ENCODE measurements around the gene ITPKB. TPM values are rescaled to one million over a fixed set of nuclear protein-coding genes. Genes with fewer than 3 reads are reported as not detected.

The ITPKB gene
- polyA plus RNA-seq, 1 of the 3 experiments (the other 2 are of a cell fraction) = 2.4 TPM

- DNase-seq = no peak
- Histone ChIP-seq H2AFZ (ENCODE audit: low read depth) (no peak overlapping the region), H3F3A (replicated peaks; ENCODE audit: insufficient read depth) (no peaks in the 10 kb centered on the region), H3K27ac (ENCODE audit: low read depth in 2 of 2, low read length in 1 of 2) (no peak overlapping the region), H3K4me1 (ENCODE audit: control insufficient read depth in 1 of 2, insufficient read depth in 2 of 2, low read depth in 1 of 2, low read length in 1 of 2) (no peaks in the 10 kb centered on the region; a peak in 1 of 4 replicates), H4K20me1 (ENCODE audit: insufficient read depth) (no peaks in the 10 kb centered on the region), H3K36me3 (replicated peaks in 1 of 2; ENCODE audit: control insufficient read depth in 1 of 2, insufficient read depth in 2 of 2, low read length in 1 of 2) (no peaks in the 10 kb centered on the region), H3K9me3 (no peaks in the 10 kb centered on the region), H3K9ac (no peak overlapping the region), H3K9me2 (no peaks in the 10 kb centered on the region), H3K79me2 (ENCODE audit: insufficient read depth) (no peaks in the 10 kb centered on the region), H3K4me2 (no peak overlapping the region), H3K27me3 (ENCODE audit: insufficient read depth) (no peaks in the 10 kb centered on the region), H3K4me3 (ENCODE audit: low read depth in 2 of 2, low read length in 1 of 2) (no peak overlapping the region)
- no peak for TF ChIP-seq EP300 (IDR thresholded peaks at IDR 0.05; ENCODE audit: borderline replicate concordance in 1 of 2, low read depth in 1 of 2, low read length in 1 of 2)
- no peak for TF ChIP-seq POLR2AphosphoS5 (IDR thresholded peaks at IDR 0.05; ENCODE audit: low read depth, low read length)
- TF ChIP-seq FOSL2 (IDR thresholded peaks at IDR 0.05; ENCODE audit: borderline replicate concordance, low read depth) = no peak
- no peak for TF ChIP-seq CTCF (IDR thresholded peaks at IDR 0.05)
- no peak for TF ChIP-seq NFIC (IDR thresholded peaks at IDR 0.05; ENCODE audit: borderline replicate concordance)
- no peak for TF ChIP-seq RFX5 (IDR thresholded peaks at IDR 0.05; ENCODE audit: low read length)
- 71% methylated on average over 10 of the region's 10 CpGs for WGBS (ENCODE audit: low lambda C conversion rate)
- CTCF ChIA-PET = interaction anchor here (1.6 to 6.6 kb wide), 6 partner anchors 10 to 196 kb away, joined by 6 to 120 read pairs (median 11); partner anchors contain the start of gene STUM
- POLR2A ChIA-PET = no interaction called here
Measured at GRCh38 chr1:226631229-226632000, 107.7 kb downstream of the ITPKB start.

GRCh38 chr1:226630592-226630991 lies 108.5 kb downstream of the ITPKB start:
- Histone ChIP-seq H3K79me2 (ENCODE audit: insufficient read depth) (no peaks in the 10 kb centered on the region), H3K27me3 (ENCODE audit: insufficient read depth) (no peaks in the 10 kb centered on the region), H4K20me1 (ENCODE audit: insufficient read depth) (no peaks in the 10 kb centered on the region), H3K9me3 (no peaks in the 10 kb centered on the region), H3K9ac (no peak overlapping the region), H3F3A (replicated peaks; ENCODE audit: insufficient read depth) (no peaks in the 10 kb centered on the region), H3K4me3 (ENCODE audit: low read depth in 2 of 2, low read length in 1 of 2) (no peak overlapping the region), H3K4me1 (ENCODE audit: control insufficient read depth in 1 of 2, insufficient read depth in 2 of 2, low read depth in 1 of 2, low read length in 1 of 2) (no peaks in the 10 kb centered on the region; a peak in 1 of 4 replicates), H3K4me2 (no peak overlapping the region), H3K9me2 (no peaks in the 10 kb centered on the region), H3K36me3 (replicated peaks in 1 of 2; ENCODE audit: control insufficient read depth in 1 of 2, insufficient read depth in 2 of 2, low read length in 1 of 2) (no peaks in the 10 kb centered on the region), H2AFZ (ENCODE audit: low read depth) (no peak overlapping the region), H3K27ac (ENCODE audit: low read depth in 2 of 2, low read length in 1 of 2) (no peak overlapping the region)
- WGBS (ENCODE audit: low lambda C conversion rate) = 90% methylated on average over 3 of the region's 3 CpGs
- no peak for DNase-seq
- ChIA-PET POLR2A (no interaction called here), CTCF (interaction anchor here (1.6 to 6.6 kb wide), 4 partner anchors 11 to 197 kb away, joined by 6 to 120 read pairs (median 8); no protein-coding TSS in a partner anchor)
- TF ChIP-seq EZH2phosphoT487 (IDR thresholded peaks at IDR 0.05; ENCODE audit: borderline replicate concordance, low read depth) (no peak), PBX3 (IDR thresholded peaks at IDR 0.05) (no peak), CTCF (IDR thresholded peaks at IDR 0.05) (no peak), USF2 (IDR thresholded peaks at IDR 0.05; ENCODE audit: borderline replicate concordance, low read depth, low read length) (no peak), NFIC (IDR thresholded peaks at IDR 0.05; ENCODE audit: borderline replicate concordance) (no peak)
